GM19351 (cell line): ENCODE data around the gene RARRES1.

ENCODE experiments used
- ATAC-seq: cut with Tn5 transposase; IDR thresholded peaks from one replicate; pipeline ENCODE4 v1.9.1; 2021; ENCODE audit warnings: mild to moderate bottlenecking, moderate library complexity; ENCODE audit not compliant: unreplicated experiment

RARRES1 gene

GRCh38 chr3:158649791-158650190 is 82.5 kb downstream of the RARRES1 start:
- no peak for ATAC-seq
